Ectodermal cell (in vitro differentiated cells): ENCODE data around the gene MMP11.

Experiments
- H3K27ac ChIP-seq: 2 replicates; pipeline ENCODE4 v1.7.0; 2013; ENCODE audit warnings: mild to moderate bottlenecking, low read depth, low read length; ENCODE audit not compliant: insufficient read depth, poor library complexity, severe bottlenecking
- H3K27me3 ChIP-seq: 2 replicates; pipeline ENCODE4 v1.7.0; 2013; ENCODE audit warnings: mild to moderate bottlenecking, low read length; ENCODE audit not compliant: insufficient read depth, control insufficient read depth, poor library complexity, severe bottlenecking
- H3K36me3 ChIP-seq: one replicate; pipeline ENCODE4 v1.7.0; 2013; ENCODE audit warnings: low read length; ENCODE audit not compliant: control insufficient read depth, insufficient read depth
- H3K4me1 ChIP-seq: one replicate; pipeline ENCODE4 v1.7.0; 2013; ENCODE audit warnings: low read length; ENCODE audit not compliant: control insufficient read depth, insufficient read depth
- H3K4me3 ChIP-seq: 2 replicates; pipeline ENCODE4 v1.7.0; 2013; ENCODE audit warnings: low read depth, low read length, control low read depth; ENCODE audit not compliant: insufficient read depth
- H3K9me3 ChIP-seq: 2 replicates; pipeline ENCODE4 v1.7.0; 2013; ENCODE audit warnings: mild to moderate bottlenecking, low read length, moderate library complexity; ENCODE audit not compliant: control insufficient read depth
- WGBS, 2 experiments: methylation state at CpG; one replicate each; pipeline ENCODE4 v1.1.7; 2013; ENCODE audit warnings: missing lambda C conversion rate in 2 of 2; 5-methylcytosine and 5-hydroxymethylcytosine counted together

The MMP11 gene

GRCh38 chr22:23787600-23787896 lies 14.9 kb downstream of the MMP11 start:
- Histone ChIP-seq H3K36me3 (peaks cover 8% of the 10 kb centered on the region), H3K9me3 (no peaks in the 10 kb centered on the region), H3K27ac (peak overlapping the region; percentile 50), H3K27me3 (no peaks in the 10 kb centered on the region), H3K4me3 (peak overlapping the region; percentile 93), H3K4me1 (peaks cover 12% of the 10 kb centered on the region)
- WGBS, 2 experiments, result 11 to 12% methylated on average over 5 of the region's 5 CpGs

- Histone ChIP-seq H3K36me3 (peaks cover 8% of the 10 kb centered on the region), H3K9me3 (no peaks in the 10 kb centered on the region), H3K27ac (no peak overlapping the region), H3K4me3 (peak overlapping the region; percentile 93), H3K27me3 (no peaks in the 10 kb centered on the region), H3K4me1 (peaks cover 12% of the 10 kb centered on the region)
- WGBS, 2 experiments, result 82 to 83% methylated on average over 3 of the region's 3 CpGs
Observed at GRCh38 chr22:23787910-23788309, 15.3 kb downstream of the MMP11 start.

- H3K9me3 ChIP-seq, result no peaks in the 10 kb centered on the region
- peaks cover 14% of the 10 kb centered on the region for H3K36me3 ChIP-seq
- H3K4me1 ChIP-seq, result peaks cover 12% of the 10 kb centered on the region
- no peak overlapping the region for H3K27ac ChIP-seq
- H3K4me3 ChIP-seq, result no peak overlapping the region
- WGBS, 2 experiments, result 84 to 89% methylated on average over 4 of the region's 4 CpGs
- H3K27me3 ChIP-seq, result no peaks in the 10 kb centered on the region
Observed at GRCh38 chr22:23789121-23789520, 16.5 kb downstream of the MMP11 start.

- Histone ChIP-seq H3K27me3 (no peaks in the 10 kb centered on the region), H3K36me3 (peaks cover 19% of the 10 kb centered on the region), H3K4me1 (peaks cover 12% of the 10 kb centered on the region), H3K9me3 (no peaks in the 10 kb centered on the region), H3K27ac (no peak overlapping the region), H3K4me3 (no peak overlapping the region)
- WGBS, 2 experiments, result 92 to 93% methylated on average over 4 of the region's 4 CpGs
Observed at GRCh38 chr22:23789638-23790037, 17.0 kb downstream of the MMP11 start.

GRCh38 chr22:23790819-23791737 lies 18.4 kb downstream of the MMP11 start:
- WGBS, 2 experiments, result 87 to 88% methylated on average over 10 of the region's 11 CpGs
- Histone ChIP-seq H3K27me3 (no peaks in the 10 kb centered on the region), H3K27ac (no peak overlapping the region), H3K36me3 (peaks cover 27% of the 10 kb centered on the region), H3K9me3 (no peaks in the 10 kb centered on the region), H3K4me1 (peaks cover 10% of the 10 kb centered on the region), H3K4me3 (no peak overlapping the region)

- Histone ChIP-seq H3K9me3 (no peaks in the 10 kb centered on the region), H3K4me3 (no peak overlapping the region), H3K4me1 (peaks cover 7% of the 10 kb centered on the region), H3K27ac (no peak overlapping the region), H3K36me3 (peaks cover 36% of the 10 kb centered on the region), H3K27me3 (no peaks in the 10 kb centered on the region)
- WGBS, 2 experiments, result 95 to 96% methylated on average over 25 of the region's 25 CpGs
Observed at GRCh38 chr22:23791738-23792645, 19.3 kb downstream of the MMP11 start.

GRCh38 chr22:23793326-23793725 lies 20.7 kb downstream of the MMP11 start:
- Histone ChIP-seq H3K4me3 (no peak overlapping the region), H3K27me3 (no peaks in the 10 kb centered on the region), H3K4me1 (peaks cover 7% of the 10 kb centered on the region), H3K9me3 (no peaks in the 10 kb centered on the region), H3K27ac (no peak overlapping the region), H3K36me3 (peaks cover 43% of the 10 kb centered on the region)
- WGBS, 2 experiments, result 93 to 95% methylated on average over 7 to 8 of the region's 8 CpGs

GRCh38 chr22:23796461-23796860 lies 23.8 kb downstream of the MMP11 start:
- H3K4me1 ChIP-seq, result no peaks in the 10 kb centered on the region
- 95 to 96% methylated on average over 5 of the region's 5 CpGs for WGBS, 2 experiments
- H3K9me3 ChIP-seq, result no peaks in the 10 kb centered on the region
- no peak overlapping the region for H3K27ac ChIP-seq
- H3K27me3 ChIP-seq, result no peaks in the 10 kb centered on the region
- peaks cover 63% of the 10 kb centered on the region for H3K36me3 ChIP-seq
- H3K4me3 ChIP-seq, result no peak overlapping the region

GRCh38 chr22:23800297-23801237 lies 27.9 kb downstream of the MMP11 start:
- no peaks in the 10 kb centered on the region for H3K9me3 ChIP-seq
- no peak overlapping the region for H3K4me3 ChIP-seq
- H3K27me3 ChIP-seq, result no peaks in the 10 kb centered on the region
- H3K36me3 ChIP-seq, result peaks cover 71% of the 10 kb centered on the region
- H3K4me1 ChIP-seq, result no peaks in the 10 kb centered on the region
- WGBS, 2 experiments, result 95 to 96% methylated on average over 18 of the region's 18 CpGs
- H3K27ac ChIP-seq, result no peak overlapping the region
